ENCODE measurements around the gene ACTL9. TPM values are rescaled to one million over a fixed set of nuclear protein-coding genes. Genes with fewer than 3 reads are reported as not detected.
A peak's percentile ranks its signal among the peaks of the same experiment; 100 is the strongest.

ACTL9 gene
- polyA plus RNA-seq, 3 donors: not detected

DNA sequence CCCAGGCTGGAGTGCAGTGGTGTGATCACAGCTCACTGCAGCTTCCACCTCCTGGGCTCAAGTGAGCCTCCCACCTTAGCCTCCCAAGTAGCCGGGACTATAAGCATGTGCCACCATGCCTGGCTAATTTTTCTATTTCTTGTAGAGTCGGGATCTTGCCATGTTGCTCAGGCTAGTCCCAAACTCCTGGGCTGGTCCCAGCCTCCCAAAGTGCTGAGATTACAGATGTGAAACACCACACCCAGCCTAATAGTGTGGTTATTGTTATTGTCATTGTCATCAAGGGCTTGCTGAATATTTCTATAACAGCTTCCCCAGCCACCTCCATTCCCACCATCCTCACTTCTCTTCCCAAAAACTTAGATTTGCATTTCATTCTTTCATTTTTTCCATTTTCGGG, 25.7 kb upstream of the ACTL9 start:
- H3K27ac ChIP-seq (ENCODE audit: low read depth in 1 of 2, low read length in 2 of 2): no peak overlapping the region
- peak overlapping the region in 1 of 7 donors; percentile 1 for H3K27ac Mint-ChIP-seq
- no peaks in the 10 kb centered on the region for H4K20me1 ChIP-seq (ENCODE audit: insufficient read depth, low read length)
- H3K4me3 Mint-ChIP-seq: no peak overlapping the region
- no peaks in the 10 kb centered on the region for H3K4me1 Mint-ChIP-seq
- intact Hi-C loops (cut with micrococcal nuclease): no loop called here
- no peak overlapping the region for H3K4me2 ChIP-seq (replicated peaks; ENCODE audit: extremely low read depth, low read length, poor library complexity, severe bottlenecking)
- no peaks in the 10 kb centered on the region for H3K27me3 ChIP-seq (ENCODE audit: control insufficient read depth in 2 of 2, insufficient read depth in 2 of 2, low read length in 2 of 2)
- peaks cover 0 to 19% (median 6%) of the 10 kb centered on the region in 3 donors for H3K27me3 Mint-ChIP-seq (ENCODE audit: low read depth in 3 of 3)
- no peaks in the 10 kb centered on the region for H3K4me1 ChIP-seq (ENCODE audit: control insufficient read depth in 1 of 2, insufficient read depth in 2 of 2, low read length in 2 of 2)
- H3K36me3 Mint-ChIP-seq: no peaks in the 10 kb centered on the region
- no CpG with 5 or more reads among the region's 3 CpGs for WGBS (ENCODE audit: insufficient coverage)
- H3K9me3 Mint-ChIP-seq: peaks cover 0 to 5% (median 3%) of the 10 kb centered on the region in 7 donors
- no peak overlapping the region for H3K4me3 ChIP-seq (replicated peaks in 1 of 3; ENCODE audit: low read depth in 2 of 3, low read length in 3 of 3)
- no peak for DNase-seq
- no peaks in the 10 kb centered on the region for H3K9me3 ChIP-seq (replicated peaks in 1 of 2; ENCODE audit: control insufficient read depth in 1 of 2, insufficient read depth in 1 of 2, low read length in 2 of 2)
- no peaks in the 10 kb centered on the region for H3K79me2 ChIP-seq (ENCODE audit: insufficient read depth, low read length)
- no peaks in the 10 kb centered on the region for H3K36me3 ChIP-seq (replicated peaks in 1 of 2; ENCODE audit: control insufficient read depth in 1 of 2, insufficient read depth in 2 of 2, low read length in 2 of 2)
- TF ChIP-seq, protein P1, sequence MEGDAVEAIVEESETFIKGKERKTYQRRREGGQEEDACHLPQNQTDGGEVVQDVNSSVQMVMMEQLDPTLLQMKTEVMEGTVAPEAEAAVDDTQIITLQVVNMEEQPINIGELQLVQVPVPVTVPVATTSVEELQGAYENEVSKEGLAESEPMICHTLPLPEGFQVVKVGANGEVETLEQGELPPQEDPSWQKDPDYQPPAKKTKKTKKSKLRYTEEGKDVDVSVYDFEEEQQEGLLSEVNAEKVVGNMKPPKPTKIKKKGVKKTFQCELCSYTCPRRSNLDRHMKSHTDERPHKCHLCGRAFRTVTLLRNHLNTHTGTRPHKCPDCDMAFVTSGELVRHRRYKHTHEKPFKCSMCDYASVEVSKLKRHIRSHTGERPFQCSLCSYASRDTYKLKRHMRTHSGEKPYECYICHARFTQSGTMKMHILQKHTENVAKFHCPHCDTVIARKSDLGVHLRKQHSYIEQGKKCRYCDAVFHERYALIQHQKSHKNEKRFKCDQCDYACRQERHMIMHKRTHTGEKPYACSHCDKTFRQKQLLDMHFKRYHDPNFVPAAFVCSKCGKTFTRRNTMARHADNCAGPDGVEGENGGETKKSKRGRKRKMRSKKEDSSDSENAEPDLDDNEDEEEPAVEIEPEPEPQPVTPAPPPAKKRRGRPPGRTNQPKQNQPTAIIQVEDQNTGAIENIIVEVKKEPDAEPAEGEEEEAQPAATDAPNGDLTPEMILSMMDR (IDR thresholded peaks at IDR 0.05): no peak
- H2AFZ ChIP-seq (ENCODE audit: insufficient read depth, low read depth, low read length, poor library complexity, severe bottlenecking): no peak overlapping the region
- H3K9ac ChIP-seq (ENCODE audit: insufficient read depth, low read length, poor library complexity, severe bottlenecking): no peak overlapping the region

DNA sequence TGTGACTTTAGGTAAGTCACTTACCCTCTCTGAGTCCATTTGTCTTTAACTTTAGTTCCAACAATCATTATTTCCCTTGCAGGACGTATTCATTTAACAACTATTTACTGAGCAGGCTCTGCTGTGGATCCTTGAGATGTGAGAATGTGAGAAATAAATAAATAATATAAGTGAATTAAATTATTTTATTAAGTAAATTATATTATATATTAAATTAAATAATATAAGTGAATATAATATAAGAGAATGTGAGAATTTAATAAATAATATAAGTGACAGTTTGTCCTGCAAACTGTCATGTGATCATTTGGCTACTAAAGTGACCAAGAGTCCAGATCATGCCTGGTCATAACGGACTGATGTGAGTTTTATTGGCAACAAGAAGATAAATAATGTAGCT, 23.4 kb upstream of the ACTL9 start:
- no peaks in the 10 kb centered on the region for H3K4me1 ChIP-seq (ENCODE audit: control insufficient read depth in 1 of 2, insufficient read depth in 2 of 2, low read length in 2 of 2)
- Mint-ChIP-seq H3K36me3 (no peaks in the 10 kb centered on the region), H3K27me3 (ENCODE audit: low read depth in 3 of 3) (peaks cover 0 to 14% (median 4%) of the 10 kb centered on the region in 3 donors), H3K4me1 (no peaks in the 10 kb centered on the region), H3K9me3 (peaks cover 2 to 7% (median 4%) of the 10 kb centered on the region in 7 donors), H3K27ac (no peak overlapping the region), H3K4me3 (no peak overlapping the region)
- TF ChIP-seq, protein P1 (IDR thresholded peaks at IDR 0.05): no peak
- no peaks in the 10 kb centered on the region for H4K20me1 ChIP-seq (ENCODE audit: insufficient read depth, low read length)
- no peak overlapping the region for H3K9ac ChIP-seq (ENCODE audit: insufficient read depth, low read length, poor library complexity, severe bottlenecking)
- intact Hi-C loops (cut with micrococcal nuclease): no loop called here
- no peaks in the 10 kb centered on the region for H3K9me3 ChIP-seq (replicated peaks in 1 of 2; ENCODE audit: control insufficient read depth in 1 of 2, insufficient read depth in 1 of 2, low read length in 2 of 2)
- H3K4me3 ChIP-seq (replicated peaks in 1 of 3; ENCODE audit: low read depth in 2 of 3, low read length in 3 of 3): no peak overlapping the region
- H3K27ac ChIP-seq (ENCODE audit: low read depth in 1 of 2, low read length in 2 of 2): no peak overlapping the region
- H2AFZ ChIP-seq (ENCODE audit: insufficient read depth, low read depth, low read length, poor library complexity, severe bottlenecking): no peak overlapping the region
- H3K27me3 ChIP-seq (ENCODE audit: control insufficient read depth in 2 of 2, insufficient read depth in 2 of 2, low read length in 2 of 2): no peaks in the 10 kb centered on the region
- no peak for DNase-seq
- no peak overlapping the region for H3K4me2 ChIP-seq (replicated peaks; ENCODE audit: extremely low read depth, low read length, poor library complexity, severe bottlenecking)
- no CpG with 5 or more reads among the region's 2 CpGs for WGBS (ENCODE audit: insufficient coverage)
- no peaks in the 10 kb centered on the region for H3K79me2 ChIP-seq (ENCODE audit: insufficient read depth, low read length)
- H3K36me3 ChIP-seq (replicated peaks in 1 of 2; ENCODE audit: control insufficient read depth in 1 of 2, insufficient read depth in 2 of 2, low read length in 2 of 2): no peaks in the 10 kb centered on the region

Data from CD14-positive monocyte (primary cell).